NT2/D1 (cell line): ENCODE data around the gene GNG13.

Experiments
- DNase-seq: peaks from one replicate; pipeline ENCODE4 v3.0.0-alpha.2; 2011; ENCODE audit warnings: low read depth, low spot score
- H3K27me3 ChIP-seq: 2 replicates; pipeline ENCODE4 v1.6.0; 2011; ENCODE audit warnings: mild to moderate bottlenecking; ENCODE audit not compliant: insufficient read length, insufficient read depth
- H3K36me3 ChIP-seq: 2 replicates; pipeline ENCODE4 v1.6.1; 2011; ENCODE audit warnings: mild to moderate bottlenecking, low read length, mixed read lengths; ENCODE audit not compliant: insufficient read depth, insufficient read length
- H3K4me1 ChIP-seq: 2 replicates; pipeline ENCODE4 v1.5.1; 2011; ENCODE audit not compliant: insufficient read depth, insufficient read length
- H3K4me3 ChIP-seq: 2 replicates; pipeline ENCODE4 v1.5.1; 2011; ENCODE audit warnings: low read depth; ENCODE audit not compliant: insufficient read length
- H3K9ac ChIP-seq: 2 replicates; pipeline ENCODE4 v1.6.0; 2011; ENCODE audit warnings: low read depth; ENCODE audit not compliant: insufficient read length
- H3K9me3 ChIP-seq: 2 replicates; pipeline ENCODE4 v1.5.1; 2011; ENCODE audit warnings: mild to moderate bottlenecking, low read length; ENCODE audit not compliant: insufficient read depth
- SUZ12 ChIP-seq: IDR thresholded peaks from 2 replicates; pipeline ENCODE4 v1.6.1; 2011; ENCODE audit not compliant: insufficient read length, insufficient read depth; ENCODE audit errors: extremely low read depth
- YY1 ChIP-seq: IDR thresholded peaks from 2 replicates; pipeline ENCODE4 v1.6.1; 2011; ENCODE audit not compliant: insufficient read length, insufficient read depth
- ZNF274 ChIP-seq: IDR thresholded peaks from 2 replicates; pipeline ENCODE4 v1.6.1; 2011; ENCODE audit warnings: mild to moderate bottlenecking, low read depth, low read length

GNG13 gene

GRCh38 chr16:766008-766819 lies 34.3 kb downstream of the GNG13 start:
- no peak for DNase-seq
- H3K9me3 ChIP-seq = no peaks in the 10 kb centered on the region
- no peaks in the 10 kb centered on the region for H3K27me3 ChIP-seq
- TF ChIP-seq ZNF274 = no peak
- no peak for TF ChIP-seq SUZ12
- no peak for TF ChIP-seq YY1
- no peaks in the 10 kb centered on the region for H3K36me3 ChIP-seq
- H3K9ac ChIP-seq = no peak overlapping the region
- H3K4me3 ChIP-seq = no peak overlapping the region
- H3K4me1 ChIP-seq = peaks cover 24% of the 10 kb centered on the region

GRCh38 chr16:765488-765865 lies 35.1 kb downstream of the GNG13 start:
- no peak for DNase-seq
- Histone ChIP-seq H3K4me1 (peaks cover 29% of the 10 kb centered on the region), H3K36me3 (no peaks in the 10 kb centered on the region), H3K9ac (no peak overlapping the region), H3K9me3 (no peaks in the 10 kb centered on the region), H3K27me3 (no peaks in the 10 kb centered on the region), H3K4me3 (no peak overlapping the region)
- TF ChIP-seq YY1 = no peak
- no peak for TF ChIP-seq ZNF274
- TF ChIP-seq SUZ12 = no peak

DNA sequence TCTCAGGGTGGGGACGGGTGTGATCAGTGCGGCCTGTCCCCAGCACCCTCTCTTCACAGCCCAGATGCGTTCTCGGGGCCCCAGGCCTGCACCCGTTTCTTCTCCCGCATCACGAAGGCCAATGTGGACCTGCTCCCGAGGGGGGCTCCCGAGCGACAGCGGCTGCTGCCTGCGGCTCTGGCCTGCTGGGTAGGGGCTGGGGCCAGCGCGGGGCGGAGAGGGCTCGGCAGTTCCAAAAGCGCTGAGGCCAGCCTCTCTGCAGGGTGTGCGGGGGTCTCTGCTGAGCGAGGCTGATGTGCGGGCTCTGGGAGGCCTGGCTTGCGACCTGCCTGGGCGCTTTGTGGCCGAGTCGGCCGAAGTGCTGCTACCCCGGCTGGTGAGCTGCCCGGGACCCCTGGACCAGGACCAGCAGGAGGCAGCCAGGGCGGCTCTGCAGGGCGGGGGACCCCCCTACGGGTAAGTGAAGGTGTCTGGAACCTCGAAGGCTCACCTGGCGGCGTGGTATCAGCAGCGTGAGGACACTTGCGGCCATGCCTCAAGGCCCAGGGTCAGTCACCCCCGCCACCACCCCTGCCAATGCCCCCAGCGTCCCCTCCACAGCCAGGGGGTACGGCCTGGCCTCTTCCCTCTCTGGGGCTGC lies 35.6 kb downstream of the GNG13 start:
- no peak overlapping the region for H3K4me3 ChIP-seq
- H3K9ac ChIP-seq = peak overlapping the region; percentile 21
- no peaks in the 10 kb centered on the region for H3K9me3 ChIP-seq
- no peak for DNase-seq
- TF ChIP-seq YY1 (no peak), SUZ12 (no peak), ZNF274 (no peak)
- H3K4me1 ChIP-seq = peaks cover 33% of the 10 kb centered on the region
- H3K27me3 ChIP-seq = no peaks in the 10 kb centered on the region
- H3K36me3 ChIP-seq = no peaks in the 10 kb centered on the region

DNA sequence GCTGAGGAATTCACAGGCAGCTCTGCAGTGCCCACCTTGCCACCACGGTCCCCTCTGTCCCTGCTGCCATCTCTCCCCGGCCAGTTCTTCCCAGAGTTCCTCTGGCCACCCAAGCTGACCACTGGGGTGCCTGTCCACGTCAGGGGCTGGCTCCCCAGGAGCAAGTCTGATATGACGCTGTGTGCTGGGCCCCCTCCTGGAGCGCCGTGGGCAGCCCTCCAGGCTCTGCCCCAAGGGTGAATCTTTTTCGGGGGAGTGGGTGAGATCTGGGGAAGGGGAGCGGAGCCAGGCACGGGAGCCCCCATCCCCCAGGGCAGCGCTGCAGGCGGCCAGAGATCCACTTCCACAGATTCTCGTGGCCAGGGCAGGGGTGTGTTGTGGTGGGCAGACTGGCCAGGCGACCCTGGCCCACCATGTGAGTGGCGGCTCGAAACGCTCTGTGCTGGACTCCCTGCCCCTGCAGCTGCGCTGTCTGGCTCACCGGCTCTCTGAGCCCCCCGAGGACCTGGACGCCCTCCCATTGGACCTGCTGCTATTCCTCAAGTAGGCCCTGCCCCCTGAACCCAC lies 36.3 kb downstream of the GNG13 start:
- Histone ChIP-seq H3K36me3 (no peaks in the 10 kb centered on the region), H3K27me3 (no peaks in the 10 kb centered on the region), H3K4me1 (peaks cover 34% of the 10 kb centered on the region), H3K9ac (no peak overlapping the region), H3K9me3 (no peaks in the 10 kb centered on the region), H3K4me3 (no peak overlapping the region)
- TF ChIP-seq YY1 = no peak
- no peak for TF ChIP-seq SUZ12
- no peak for TF ChIP-seq ZNF274
- DNase-seq = no peak

DNA sequence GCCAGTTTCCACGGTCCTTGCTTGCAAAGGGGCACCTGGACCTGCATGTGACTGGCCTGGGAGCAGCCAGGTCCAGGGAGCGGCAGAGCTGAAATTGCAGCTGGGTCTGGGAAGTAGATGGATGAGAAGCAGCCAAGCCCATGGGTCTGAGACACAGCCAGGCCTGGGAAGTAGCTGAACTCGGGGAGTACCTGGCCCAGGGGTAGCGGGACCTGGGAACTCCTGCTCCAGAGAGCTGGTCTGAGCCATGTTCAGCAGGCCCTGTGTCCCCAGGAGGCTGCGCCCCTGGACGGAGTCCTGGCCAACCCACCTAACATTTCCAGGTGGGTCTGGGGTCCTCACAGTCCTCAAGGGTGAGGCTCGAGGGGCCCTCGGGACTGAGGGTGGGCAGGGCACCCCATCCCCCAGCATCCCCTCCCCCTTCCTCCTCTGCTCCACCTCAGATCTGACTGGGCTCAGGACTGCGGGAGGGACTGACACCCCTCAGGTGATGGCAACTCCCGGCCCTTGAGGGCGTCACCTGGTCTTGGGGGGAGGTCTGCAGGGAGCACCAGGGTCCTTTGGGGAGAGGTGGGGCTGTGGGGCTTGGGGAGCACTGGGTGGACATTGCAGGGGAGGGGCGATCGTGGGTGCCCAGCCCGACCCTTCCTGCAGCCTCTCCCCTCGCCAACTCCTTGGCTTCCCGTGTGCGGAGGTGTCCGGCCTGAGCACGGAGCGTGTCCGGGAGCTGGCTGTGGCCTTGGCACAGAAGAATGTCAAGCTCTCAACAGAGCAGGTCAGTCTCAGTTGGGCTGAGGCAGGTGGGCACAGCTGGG lies 37.0 kb downstream of the GNG13 start:
- no peaks in the 10 kb centered on the region for H3K27me3 ChIP-seq
- TF ChIP-seq YY1 = no peak
- TF ChIP-seq SUZ12 = no peak
- TF ChIP-seq ZNF274 = no peak
- no peak overlapping the region for H3K9ac ChIP-seq
- DNase-seq = no peak
- H3K4me1 ChIP-seq = peaks cover 32% of the 10 kb centered on the region
- H3K4me3 ChIP-seq = no peak overlapping the region
- no peaks in the 10 kb centered on the region for H3K36me3 ChIP-seq
- no peaks in the 10 kb centered on the region for H3K9me3 ChIP-seq

GRCh38 chr16:762595-763268 lies 37.8 kb downstream of the GNG13 start:
- Histone ChIP-seq H3K4me3 (no peak overlapping the region), H3K27me3 (no peaks in the 10 kb centered on the region), H3K36me3 (no peaks in the 10 kb centered on the region), H3K4me1 (peaks cover 27% of the 10 kb centered on the region), H3K9me3 (no peaks in the 10 kb centered on the region), H3K9ac (no peak overlapping the region)
- TF ChIP-seq ZNF274 = no peak
- TF ChIP-seq YY1 = no peak
- TF ChIP-seq SUZ12 = no peak
- DNase-seq = no peak
